HG03520 (cell line): ENCODE data around the gene BCAR1.

Source experiments
- ATAC-seq: cut with Tn5 transposase; IDR thresholded peaks from one replicate; pipeline ENCODE4 v1.9.1; 2021; ENCODE audit warnings: mild to moderate bottlenecking, moderate library complexity; ENCODE audit not compliant: unreplicated experiment

The BCAR1 gene

DNA sequence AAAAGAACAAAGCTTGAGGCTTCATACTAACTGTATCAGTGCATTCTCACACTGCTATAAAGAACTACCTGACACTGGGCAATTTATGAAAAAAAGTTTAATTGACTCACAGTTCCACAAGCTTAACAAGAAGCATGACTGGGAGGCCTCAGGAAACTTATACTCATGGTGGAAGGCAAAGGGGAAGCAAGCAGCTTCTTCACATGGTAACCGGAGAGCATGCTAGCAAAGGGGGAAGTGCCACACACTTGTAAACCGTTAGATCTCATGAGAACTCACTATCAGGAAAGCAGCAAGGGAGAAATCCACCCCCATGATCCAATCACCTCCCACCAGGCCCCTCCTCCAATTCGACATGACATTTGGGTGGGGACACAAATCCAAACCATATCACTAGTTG lies 69.8 kb downstream of the BCAR1 start:
- no peak for ATAC-seq

DNA sequence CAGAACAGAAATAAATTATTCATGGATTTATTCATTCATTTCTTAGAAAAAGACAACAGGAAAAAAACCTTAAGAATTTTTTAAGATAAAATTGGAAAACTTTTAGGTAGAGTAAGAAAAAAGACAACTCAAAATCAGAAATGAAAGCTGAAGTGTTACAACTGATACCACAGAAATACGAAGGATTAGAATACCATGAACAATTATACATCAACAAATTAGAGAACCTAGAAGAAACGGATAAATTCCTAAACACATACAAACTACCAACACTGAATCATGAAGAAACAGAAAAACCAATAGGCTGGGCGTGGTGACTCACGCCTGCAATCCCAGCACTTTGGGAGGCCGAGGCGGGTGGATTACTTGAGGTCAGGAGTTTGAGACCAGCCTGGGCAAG lies 72.2 kb downstream of the BCAR1 start:
- ATAC-seq = no peak
